ENCODE measurements around the gene WDR70.
"Not testable (repeated sequence)": the region's sequence is repeated elsewhere in the genome, so short reads cannot be mapped to it uniquely, and the experiment has no call there.

WDR70 gene

DNA sequence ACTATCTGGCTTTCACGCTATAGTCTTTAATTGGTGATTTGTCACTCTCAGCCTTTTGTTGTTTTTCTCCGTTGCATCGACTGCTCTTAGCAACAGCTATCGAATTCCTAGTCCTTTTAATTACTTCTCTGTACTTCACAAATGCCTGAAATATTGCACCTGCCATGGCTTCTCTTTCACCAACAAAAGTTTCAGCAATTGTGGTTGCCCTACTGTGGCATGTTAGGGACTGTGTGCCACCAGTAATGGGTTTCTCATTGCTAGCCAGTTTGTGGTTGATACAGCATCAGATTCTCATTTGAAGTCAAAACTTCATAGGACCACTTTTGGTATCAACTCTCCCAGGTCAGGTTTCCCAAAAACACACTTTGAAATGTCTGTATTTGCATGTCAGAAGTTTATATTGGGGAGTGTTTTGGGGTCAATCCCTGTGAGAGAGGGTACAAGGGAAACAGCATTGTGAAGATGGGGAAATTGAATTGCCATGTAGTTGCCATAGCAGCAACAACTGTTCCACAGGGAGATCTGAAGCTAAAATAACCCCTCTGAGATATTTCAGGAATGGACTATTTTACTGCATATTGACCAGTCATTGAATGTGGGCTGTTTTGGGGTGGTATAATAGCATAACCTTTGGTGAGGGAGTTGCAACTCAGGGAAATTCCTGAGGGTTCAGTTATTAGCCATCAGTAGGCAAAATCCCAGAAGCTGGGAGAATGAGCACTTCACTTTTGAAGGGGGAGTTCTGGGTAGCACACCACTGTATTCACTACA lies 99.2 kb downstream of the WDR70 start:
- DNase-seq (ENCODE audit: extremely low spot score) = no peak
- ChIA-PET POLR2A (no interaction called here), CTCF (no interaction called here)
- no peak for TF ChIP-seq TARDBP (IDR thresholded peaks at IDR 0.05)
- TF ChIP-seq HDGF (IDR thresholded peaks at IDR 0.05; ENCODE audit: borderline replicate concordance) = no peak
- TF ChIP-seq L3MBTL2 (conservative IDR thresholded peaks at IDR 0.05) = no peak
- no peak for TF ChIP-seq ELF4 (IDR thresholded peaks at IDR 0.05)
- no peak for TF ChIP-seq CTBP1 (IDR thresholded peaks at IDR 0.05; ENCODE audit: borderline replicate concordance)
- TF ChIP-seq ARNT (IDR thresholded peaks at IDR 0.05) = no peak
- TF ChIP-seq ZNF384 (IDR thresholded peaks at IDR 0.05) = no peak
- no peak for TF ChIP-seq FOXA1 (IDR thresholded peaks at IDR 0.05)
- TF ChIP-seq FOXK2 (IDR thresholded peaks at IDR 0.05) = no peak
- no peak for TF ChIP-seq BHLHE40 (IDR thresholded peaks at IDR 0.05; ENCODE audit: borderline replicate concordance)
- TF ChIP-seq, protein P1, sequence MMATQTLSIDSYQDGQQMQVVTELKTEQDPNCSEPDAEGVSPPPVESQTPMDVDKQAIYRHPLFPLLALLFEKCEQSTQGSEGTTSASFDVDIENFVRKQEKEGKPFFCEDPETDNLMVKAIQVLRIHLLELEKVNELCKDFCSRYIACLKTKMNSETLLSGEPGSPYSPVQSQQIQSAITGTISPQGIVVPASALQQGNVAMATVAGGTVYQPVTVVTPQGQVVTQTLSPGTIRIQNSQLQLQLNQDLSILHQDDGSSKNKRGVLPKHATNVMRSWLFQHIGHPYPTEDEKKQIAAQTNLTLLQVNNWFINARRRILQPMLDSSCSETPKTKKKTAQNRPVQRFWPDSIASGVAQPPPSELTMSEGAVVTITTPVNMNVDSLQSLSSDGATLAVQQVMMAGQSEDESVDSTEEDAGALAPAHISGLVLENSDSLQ (IDR thresholded peaks at IDR 0.05) = no peak

DNA sequence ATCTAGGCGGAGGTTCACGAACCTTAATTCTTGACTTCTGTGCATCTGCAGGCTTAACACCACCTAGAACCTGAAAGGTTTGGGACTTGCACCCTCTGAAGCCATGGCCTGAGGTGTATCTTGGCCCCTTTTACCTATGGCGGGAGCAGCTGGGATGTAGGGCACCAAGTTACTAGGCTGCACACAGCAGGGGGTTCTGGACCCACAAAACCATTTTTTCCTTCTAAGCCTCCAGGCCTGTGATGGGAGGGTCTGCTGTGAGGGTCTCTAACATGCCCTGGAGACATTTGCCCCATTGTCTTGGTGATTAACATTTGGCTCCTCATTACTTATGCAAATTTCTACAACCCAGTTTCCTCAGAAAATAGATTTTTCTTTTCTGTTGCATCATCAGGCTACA lies 102.3 kb downstream of the WDR70 start:
- CTCF ChIA-PET = interaction anchor here (0.6 kb wide), 1 partner anchor 10 kb away, joined by 3 read pairs; no protein-coding TSS in a partner anchor
- DNase-seq (ENCODE audit: extremely low spot score); POLR2A ChIA-PET: not testable (repeated sequence)

DNA sequence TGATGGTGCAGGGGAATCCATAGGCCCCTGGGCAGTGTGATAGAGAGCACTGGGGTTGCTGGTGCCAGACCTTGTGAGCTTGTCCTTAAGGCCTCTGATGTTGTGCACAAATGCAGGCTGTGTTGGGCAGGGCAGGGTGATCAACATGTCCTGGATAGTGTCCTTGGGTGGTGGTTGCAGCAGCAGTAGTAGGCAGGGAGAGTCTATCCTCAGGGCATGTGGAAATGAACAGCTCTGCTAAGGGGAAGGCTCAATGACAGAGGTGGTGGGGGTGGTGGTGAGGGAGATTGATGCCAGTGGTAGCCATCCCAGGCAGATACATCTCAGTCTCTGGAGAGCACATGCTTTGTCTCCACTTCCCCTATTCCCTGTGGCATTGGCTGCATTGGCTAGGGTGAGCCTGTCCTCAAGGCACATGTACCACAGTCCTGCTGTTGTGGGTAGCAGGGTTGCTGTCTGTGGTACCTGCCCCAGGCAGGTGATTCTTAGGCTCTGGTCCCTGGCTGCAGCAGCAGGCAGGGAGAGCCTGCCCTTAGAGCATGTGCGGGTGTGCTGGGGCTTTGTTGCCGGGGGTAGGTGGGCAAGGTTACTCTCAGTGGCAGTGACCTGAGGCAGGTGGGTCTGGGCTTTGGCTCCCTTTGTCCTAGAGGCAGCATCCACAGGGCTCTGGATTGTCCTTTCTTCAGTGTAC lies 111.1 kb downstream of the WDR70 start:
- POLR2A ChIA-PET = no interaction called here
- CTCF ChIA-PET = interaction anchor here (0.6 kb wide), 1 partner anchor 884 kb away, joined by 3 read pairs; no protein-coding TSS in a partner anchor

DNA sequence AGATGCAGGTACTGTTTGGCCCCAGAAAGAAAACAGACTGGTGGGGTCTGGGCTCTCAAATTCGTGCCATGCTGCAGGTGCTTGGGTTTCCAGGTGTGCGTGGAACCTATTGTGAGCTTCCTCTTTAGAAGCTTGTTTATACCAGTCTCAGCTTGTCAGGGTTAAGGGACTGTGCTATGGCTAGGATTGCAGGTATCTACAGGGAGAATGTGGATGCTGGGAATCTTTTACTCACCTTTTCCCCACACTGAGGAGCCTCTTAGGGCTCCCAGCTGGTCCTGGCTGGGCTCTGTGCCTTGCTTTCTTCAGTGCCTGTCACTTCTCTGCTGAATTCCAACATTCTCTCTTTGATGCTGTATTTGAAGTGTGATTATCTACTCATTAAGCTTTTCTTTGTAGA lies 111.8 kb downstream of the WDR70 start:
- ChIA-PET CTCF (interaction anchor here (1.0 kb wide), 1 partner anchor 244 kb away, joined by 3 read pairs; no protein-coding TSS in a partner anchor), POLR2A (no interaction called here)
- DNase-seq (ENCODE audit: extremely low spot score) = no peak
- TF ChIP-seq, protein P1 (IDR thresholded peaks at IDR 0.05) = no peak
- TF ChIP-seq ZNF384 (IDR thresholded peaks at IDR 0.05) (no peak), FOXK2 (IDR thresholded peaks at IDR 0.05) (no peak), FOXA1 (IDR thresholded peaks at IDR 0.05) (no peak), ELF4 (IDR thresholded peaks at IDR 0.05) (no peak), NFRKB (IDR thresholded peaks at IDR 0.05) (no peak), TARDBP (IDR thresholded peaks at IDR 0.05) (no peak), SUZ12 (IDR thresholded peaks at IDR 0.05) (no peak), HDGF (IDR thresholded peaks at IDR 0.05; ENCODE audit: borderline replicate concordance) (no peak), ARNT (IDR thresholded peaks at IDR 0.05) (no peak), CTBP1 (IDR thresholded peaks at IDR 0.05; ENCODE audit: borderline replicate concordance) (no peak), SP1 (IDR thresholded peaks at IDR 0.05) (no peak), FOXM1 (IDR thresholded peaks at IDR 0.05; ENCODE audit: borderline replicate concordance) (no peak), L3MBTL2 (conservative IDR thresholded peaks at IDR 0.05) (no peak), LEF1 (IDR thresholded peaks at IDR 0.05; ENCODE audit: borderline replicate concordance) (no peak)

More for the DNA sequence above, 111.1 kb downstream of the WDR70 start:
- no peak for DNase-seq (ENCODE audit: extremely low spot score)
- TF ChIP-seq FOXK2 (IDR thresholded peaks at IDR 0.05) (no peak), ELF4 (IDR thresholded peaks at IDR 0.05) (no peak), NFRKB (IDR thresholded peaks at IDR 0.05) (no peak), LEF1 (IDR thresholded peaks at IDR 0.05; ENCODE audit: borderline replicate concordance) (no peak), SP1 (IDR thresholded peaks at IDR 0.05) (no peak), CTBP1 (IDR thresholded peaks at IDR 0.05; ENCODE audit: borderline replicate concordance) (no peak), SUZ12 (IDR thresholded peaks at IDR 0.05) (no peak), BHLHE40 (IDR thresholded peaks at IDR 0.05; ENCODE audit: borderline replicate concordance) (no peak)

DNA sequence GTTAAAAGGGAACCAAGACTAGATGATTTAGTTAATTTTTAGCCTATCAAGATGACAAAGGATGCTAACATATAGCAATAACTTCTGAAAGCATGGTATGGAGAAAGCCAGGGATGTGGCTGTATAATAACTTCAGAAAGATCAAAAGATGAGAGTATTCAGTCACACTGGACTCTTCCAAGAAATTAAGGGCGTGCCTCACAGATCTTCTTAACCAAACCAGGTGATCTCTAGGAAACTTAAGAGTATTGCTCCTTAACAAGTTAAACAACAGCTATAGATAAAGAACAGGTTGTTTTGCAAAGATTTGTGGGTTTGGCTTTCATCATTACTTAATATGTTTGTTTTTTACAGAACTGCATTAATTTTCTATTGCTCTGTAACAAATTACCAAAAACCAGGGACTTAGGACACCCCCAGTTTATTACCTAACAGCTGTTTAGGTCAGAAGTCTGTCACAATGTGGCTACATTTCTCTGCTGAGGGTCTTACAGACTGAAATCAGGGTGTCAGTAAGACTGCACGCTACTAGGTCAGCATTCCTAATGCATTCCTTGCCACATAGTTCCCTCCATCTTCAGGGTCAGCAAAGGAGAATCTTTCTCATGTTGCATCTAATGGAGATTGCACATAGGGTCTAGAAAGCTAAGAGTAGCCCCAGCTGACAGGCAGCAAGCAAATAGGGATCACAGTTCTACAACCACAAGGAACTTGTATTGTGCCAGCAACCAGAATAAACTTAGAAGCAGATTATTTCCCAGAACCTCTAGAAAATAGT lies 113.8 kb downstream of the WDR70 start:
- ChIA-PET POLR2A (no interaction called here), CTCF (no interaction called here)
- TF ChIP-seq FOXM1 (IDR thresholded peaks at IDR 0.05; ENCODE audit: borderline replicate concordance) (no peak), ARNT (IDR thresholded peaks at IDR 0.05) (no peak), ELF4 (IDR thresholded peaks at IDR 0.05) (no peak), FOXK2 (IDR thresholded peaks at IDR 0.05) (no peak), TARDBP (IDR thresholded peaks at IDR 0.05) (no peak), HDGF (IDR thresholded peaks at IDR 0.05; ENCODE audit: borderline replicate concordance) (no peak), FOXA1 (IDR thresholded peaks at IDR 0.05) (no peak), SUZ12 (IDR thresholded peaks at IDR 0.05) (no peak), LEF1 (IDR thresholded peaks at IDR 0.05; ENCODE audit: borderline replicate concordance) (no peak), BHLHE40 (IDR thresholded peaks at IDR 0.05; ENCODE audit: borderline replicate concordance) (no peak)
- TF ChIP-seq, protein P1 (IDR thresholded peaks at IDR 0.05) = no peak
- DNase-seq (ENCODE audit: extremely low spot score) = no peak

Data from HEK293T (cell line).